22Rv1 (cell line): Measurements from ENCODE around the gene ZBTB3.
A peak's percentile ranks its signal among the peaks of the same experiment; 100 is the strongest.

ENCODE experiments used
- H3K27ac ChIP-seq: fragments of 450-650 bp; 2 replicates; pipeline ENCODE4 v1.5.1; 2017
- CTCF ChIP-seq: fragments of 450-650 bp; IDR thresholded peaks from 2 replicates; pipeline ENCODE4 v1.5.1; 2017; ENCODE audit warnings: mild to moderate bottlenecking
- ZFX ChIP-seq: fragments of 450-650 bp; IDR thresholded peaks from 2 replicates; pipeline ENCODE4 v1.6.1; 2017; ENCODE audit warnings: antibody characterized with exemption, borderline replicate concordance

Gene ZBTB3

GRCh38 chr11:62778441-62778840 lies 24.5 kb upstream of the ZBTB3 start:
- no peak overlapping the region for H3K27ac ChIP-seq
- TF ChIP-seq ZFX = no peak
- no peak for TF ChIP-seq CTCF

GRCh38 chr11:62777389-62777788 lies 23.4 kb upstream of the ZBTB3 start:
- no peak for TF ChIP-seq CTCF
- TF ChIP-seq ZFX = no peak
- H3K27ac ChIP-seq = no peak overlapping the region

- TF ChIP-seq ZFX (no peak), CTCF (no peak)
- no peak overlapping the region for H3K27ac ChIP-seq
Measured at GRCh38 chr11:62775646-62776045, 21.7 kb upstream of the ZBTB3 start.

- TF ChIP-seq ZFX (no peak), CTCF (no peak)
- no peak overlapping the region for H3K27ac ChIP-seq
Measured at GRCh38 chr11:62774407-62774806, 20.4 kb upstream of the ZBTB3 start.

- no peak for TF ChIP-seq CTCF
- no peak for TF ChIP-seq ZFX
- peak within 1 kb of the TSS; percentile 94 for H3K27ac ChIP-seq
Measured at GRCh38 chr11:62771144-62772021, 17.4 kb upstream of the ZBTB3 start, which contains the start of gene TAF6L. TSS of gene TAF6L (plus strand) at chr11:62771396. CDS start at chr11:62775784, 4,388 bp downstream.

GRCh38 chr11:62770778-62771143 lies 16.8 kb upstream of the ZBTB3 start:
- no peak for TF ChIP-seq CTCF
- TF ChIP-seq ZFX = no peak
- peak overlapping the region; percentile 94 for H3K27ac ChIP-seq

- H3K27ac ChIP-seq = peak overlapping the region; percentile 74
Measured at GRCh38 chr11:62760867-62761227, 6.9 kb upstream of the ZBTB3 start.
